HepG2 (cell line): Measurements from ENCODE around the gene POLE4. TPM values are rescaled to one million over a fixed set of nuclear protein-coding genes. Genes with fewer than 3 reads are reported as not detected.

Experiments used
- BRCA1 ChIP-seq: sonication (generic); formaldehyde crosslinking; IDR thresholded peaks from 2 replicates; pipeline ENCODE4 v1.4.0; 2020; ENCODE audit warnings: missing genetic modification reagents
- DZIP1 ChIP-seq: sonication (generic); formaldehyde crosslinking; IDR thresholded peaks from 2 replicates; pipeline ENCODE4 v1.5.0; 2020; ENCODE audit warnings: mild to moderate bottlenecking, missing genetic modification reagents
- ELF1 ChIP-seq: sonication (generic); formaldehyde crosslinking; IDR thresholded peaks from 2 replicates; pipeline ENCODE4 v1.4.0; 2020; ENCODE audit warnings: missing genetic modification reagents
- MIER2 ChIP-seq: IDR thresholded peaks from 2 replicates; pipeline ENCODE4 v1.6.1; 2016; ENCODE audit warnings: missing biosample characterization, missing genetic modification reagents
- MTF2 ChIP-seq: sonication (generic); formaldehyde crosslinking; IDR thresholded peaks from 2 replicates; pipeline ENCODE4 v1.5.0; 2020; ENCODE audit warnings: missing genetic modification reagents, borderline replicate concordance
- PRDM4 ChIP-seq: sonication (generic); formaldehyde crosslinking; IDR thresholded peaks from 2 replicates; pipeline ENCODE4 v1.9.0; 2021; ENCODE audit warnings: missing genetic modification reagents, borderline replicate concordance
- REST ChIP-seq, 2 experiments: IDR thresholded peaks; 2 replicates each; pipeline ENCODE4 v1.6.1; 2011 to 2012; ENCODE audit warnings: low read length in 2 of 2, borderline replicate concordance in 1 of 2, low read depth in 1 of 2, mild to moderate bottlenecking in 1 of 2, moderate library complexity in 1 of 2
- SMYD3 ChIP-seq: sonication (generic); formaldehyde crosslinking; IDR thresholded peaks from 2 replicates; pipeline ENCODE4 v1.8.1; 2023; ENCODE audit warnings: mild to moderate bottlenecking, missing genetic modification reagents
- TMF1 ChIP-seq: sonication (generic); formaldehyde crosslinking; IDR thresholded peaks from 2 replicates; pipeline ENCODE4 v1.8.1; 2022; ENCODE audit warnings: low read depth, missing genetic modification reagents
- ZBTB49 ChIP-seq: sonication (generic); formaldehyde crosslinking; IDR thresholded peaks from 2 replicates; pipeline ENCODE4 v1.4.0; 2020; ENCODE audit warnings: missing genetic modification reagents, borderline replicate concordance
- ZNF883 ChIP-seq: sonication (generic); formaldehyde crosslinking; IDR thresholded peaks from 2 replicates; pipeline ENCODE4 v1.5.1; 2020; ENCODE audit warnings: mild to moderate bottlenecking, missing genetic modification reagents; ENCODE audit errors: not compliant biosample characterization
- ZSCAN5A ChIP-seq: sonication (generic); formaldehyde crosslinking; IDR thresholded peaks from 2 replicates; pipeline ENCODE4 v1.8.0; 2022; ENCODE audit warnings: mild to moderate bottlenecking, missing genetic modification reagents, borderline replicate concordance
- polyA plus RNA-seq, 8 experiments: library from polyadenylated mRNA; depleted of rRNA in 3 of 8; stranded (reverse) in 7 of 8; unstranded in 1 of 8; fragments of >200 nt; fragmentation: Illumina TruSeq in 4 of 8; extraction: Trizol in 4 of 8; gene quantifications; 2 replicates each; pipeline versions ENCODE4 v1.2.1 to v1.2.3, GENCODE V29; 2011 to 2016; ENCODE audit warnings: low read depth in 4 of 8, missing spikeins in 1 of 8, mixed read lengths in 1 of 8; ENCODE audit not compliant: insufficient read depth in 1 of 8
- total RNA-seq, 5 experiments: library from RNA; depleted of rRNA; stranded (reverse); fragments of >200 nt; fragmentation: Illumina TruSeq; extraction: Trizol; gene quantifications; 2 replicates each; pipeline ENCODE4 v1.2.3, GENCODE V29; 2016; ENCODE audit warnings: low read depth in 1 of 5

Gene POLE4
- total and polyA plus RNA-seq, 2 of the 13 experiments (the other 11 are each of a cell fraction or from before 2014, with no cell fraction given) = 106 to 116 TPM

- peak in 1 of 2 experiments; percentile 60; a peak in 1 of 4 replicates for TF ChIP-seq REST (IDR thresholded peaks at IDR 0.05; ENCODE audit: borderline replicate concordance in 1 of 2, low read depth in 1 of 2, low read length in 2 of 2)
- TF ChIP-seq SMYD3 (CRISPR knock-in tag) = peak; percentile 94
- TF ChIP-seq BRCA1 (CRISPR knock-in tag) = no peak
- TF ChIP-seq ZBTB49 = peak; percentile 91
- peak; percentile 95 for TF ChIP-seq DZIP1 (CRISPR knock-in tag)
- TF ChIP-seq ELF1 (CRISPR knock-in tag) = peak; percentile 39
- peak; percentile 98 for TF ChIP-seq TMF1 (CRISPR knock-in tag)
- peak; percentile 89; the same call in 1 of the 2 replicates for TF ChIP-seq MTF2
- peak; percentile 62 for TF ChIP-seq MIER2 (CRISPR knock-in tag)
- peak; percentile 75; the same call in 1 of the 2 replicates for TF ChIP-seq ZSCAN5A
- peak; percentile 98 for TF ChIP-seq ZNF883 (CRISPR knock-in tag)
- TF ChIP-seq PRDM4 (CRISPR knock-in tag) = peak; percentile 59
Observed at GRCh38 chr2:74958274-74959105, at the start of gene POLE4 (continued).
